PC-9 (cell line): Measurements from ENCODE around the gene RAB7A. TPM values are rescaled to one million over a fixed set of nuclear protein-coding genes. Genes with fewer than 3 reads are reported as not detected.

ENCODE experiments used
- BruUV-seq: library from RNA; stranded (reverse); fragments of 400-500 nt; replicated peaks from 2 replicates; lab custom pipeline; 2021; lab: Mats Ljungman, UMichigan
- CTCF ChIA-PET: fragments of 300-600 bp; sonication (Branson Sonifier 250); formaldehyde crosslinking; loops from one replicate; lab custom pipeline; 2022; ENCODE audit warnings: antibody characterized with exemption; lab: Charles Lee
- POLR2A ChIA-PET: fragments of 300-600 bp; sonication (Branson Sonifier 250); formaldehyde crosslinking; loops from one replicate; lab custom pipeline; 2022; ENCODE audit warnings: antibody characterized with exemption; ENCODE audit not compliant: unreplicated experiment; lab: Charles Lee
- DNase-seq, 2 experiments: peaks; one replicate each; pipeline versions ENCODE4 v3.0.0 to v3.0.0-alpha.2; 2015 to 2022; ENCODE audit warnings: mixed read lengths in 1 of 2
- H2AFZ ChIP-seq: fragments of 200-600 bp; sonication (generic); 2 replicates; pipeline ENCODE4 v1.8.1; 2017; ENCODE audit warnings: antibody characterized with exemption
- H3F3A ChIP-seq: fragments of 200-600 bp; sonication (generic); 2 replicates; pipeline ENCODE4 v1.8.1; 2017; ENCODE audit warnings: antibody characterized with exemption, mild to moderate bottlenecking, low read depth; ENCODE audit not compliant: insufficient read depth
- H3K27ac ChIP-seq: fragments of 200-600 bp; sonication (generic); 2 replicates; pipeline ENCODE4 v1.6.1; 2016; ENCODE audit warnings: mixed run types
- H3K27me3 ChIP-seq: fragments of 200-600 bp; sonication (generic); 2 replicates; pipeline ENCODE4 v1.6.1; 2016; ENCODE audit warnings: low read depth, mixed run types; ENCODE audit not compliant: insufficient read depth
- H3K36me3 ChIP-seq: fragments of 200-600 bp; sonication (generic); 2 replicates; pipeline ENCODE4 v1.6.1; 2016; ENCODE audit warnings: low read depth, mixed run types
- H3K4me1 ChIP-seq: fragments of 200-600 bp; sonication (generic); replicated peaks from 2 replicates; pipeline ENCODE4 v1.6.1; 2016; ENCODE audit warnings: mixed run types; ENCODE audit not compliant: insufficient read depth
- H3K4me2 ChIP-seq: fragments of 200-600 bp; sonication (generic); 2 replicates; pipeline ENCODE4 v1.6.1; 2017; ENCODE audit warnings: mixed run types
- H3K4me3 ChIP-seq: fragments of 200-600 bp; sonication (generic); 2 replicates; pipeline ENCODE4 v1.6.1; 2016; ENCODE audit warnings: mixed run types
- H3K79me2 ChIP-seq: fragments of 200-600 bp; sonication (generic); 2 replicates; pipeline ENCODE4 v1.6.1; 2017; ENCODE audit warnings: low read depth, mixed run types
- H3K9me2 ChIP-seq: fragments of 200-600 bp; sonication (generic); 2 replicates; pipeline ENCODE4 v1.8.1; 2017; ENCODE audit warnings: mild to moderate bottlenecking; ENCODE audit not compliant: insufficient read depth
- H3K9me3 ChIP-seq: fragments of 200-600 bp; sonication (generic); 2 replicates; pipeline ENCODE4 v1.8.1; 2016; ENCODE audit warnings: low read depth; ENCODE audit not compliant: insufficient read depth
- H4K20me1 ChIP-seq: fragments of 200-600 bp; sonication (generic); 2 replicates; pipeline ENCODE4 v1.8.1; 2017; ENCODE audit not compliant: insufficient read depth
- EZH2 ChIP-seq: fragments of 200-600 bp; sonication (generic); IDR thresholded peaks from 2 replicates; pipeline ENCODE4 v1.8.0; 2017; ENCODE audit warnings: antibody characterized with exemption, low read depth
- intact Hi-C: fragments of 100-400 bp; cut with micrococcal nuclease; formaldehyde crosslinking; loops from one replicate; pipeline ENCODE4 v1.10.0; 2022; ENCODE audit not compliant: unreplicated experiment
- total RNA-seq: library from RNA; stranded (reverse); gene quantifications from 2 replicates; pipeline ENCODE4 v1.2.3, GENCODE V29; 2021
- TF ChIP-seq, protein P1 (sequence below): fragments of 200-600 bp; sonication (generic); conservative IDR thresholded peaks from 2 replicates; pipeline ENCODE4 v1.6.1; 2017; ENCODE audit warnings: mixed run types, antibody characterized with exemption, mild to moderate bottlenecking, moderate library complexity

RAB7A gene
- total RNA-seq, 1 experiment from 2014 or later: 319 TPM

DNA sequence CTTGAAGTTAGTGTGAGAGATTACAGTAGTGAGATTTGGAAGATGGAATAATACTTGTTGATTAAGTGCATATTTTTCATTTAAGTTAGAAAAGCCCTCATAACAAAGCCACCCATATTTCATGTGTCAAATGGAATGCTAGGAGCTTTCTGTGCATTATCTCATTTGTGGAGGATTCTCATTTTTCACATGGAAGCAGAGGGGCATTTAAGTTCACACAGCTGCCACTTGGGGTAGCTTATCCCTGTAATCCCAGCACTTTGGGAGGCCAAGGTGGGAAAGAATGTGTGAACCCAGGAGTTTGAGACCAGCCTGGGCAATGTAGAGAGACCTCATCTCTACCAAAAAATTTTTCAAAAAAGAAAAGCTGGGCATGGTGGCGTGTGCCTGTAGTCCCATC is 55.2 kb downstream of the RAB7A start:
- POLR2A ChIA-PET: no interaction called here
- Histone ChIP-seq H3K79me2 (peaks cover 96% of the 10 kb centered on the region), H3K36me3 (peaks cover 5% of the 10 kb centered on the region; the same call in 1 of the 2 replicates), H3K27ac (no peak overlapping the region), H3K9me2 (no peaks in the 10 kb centered on the region), H3K4me1 (peaks cover 17% of the 10 kb centered on the region), H4K20me1 (peaks cover 89% of the 10 kb centered on the region), H3K9me3 (no peaks in the 10 kb centered on the region), H3K4me2 (no peak overlapping the region), H3K27me3 (no peaks in the 10 kb centered on the region), H2AFZ (no peak overlapping the region), H3K4me3 (no peak overlapping the region), H3F3A (peaks cover 36% of the 10 kb centered on the region; the same call in 1 of the 2 replicates)
- intact Hi-C loops: no loop called here
- BruUV-seq: no TSS peak
- no peak for TF ChIP-seq EZH2
- TF ChIP-seq, protein P1, sequence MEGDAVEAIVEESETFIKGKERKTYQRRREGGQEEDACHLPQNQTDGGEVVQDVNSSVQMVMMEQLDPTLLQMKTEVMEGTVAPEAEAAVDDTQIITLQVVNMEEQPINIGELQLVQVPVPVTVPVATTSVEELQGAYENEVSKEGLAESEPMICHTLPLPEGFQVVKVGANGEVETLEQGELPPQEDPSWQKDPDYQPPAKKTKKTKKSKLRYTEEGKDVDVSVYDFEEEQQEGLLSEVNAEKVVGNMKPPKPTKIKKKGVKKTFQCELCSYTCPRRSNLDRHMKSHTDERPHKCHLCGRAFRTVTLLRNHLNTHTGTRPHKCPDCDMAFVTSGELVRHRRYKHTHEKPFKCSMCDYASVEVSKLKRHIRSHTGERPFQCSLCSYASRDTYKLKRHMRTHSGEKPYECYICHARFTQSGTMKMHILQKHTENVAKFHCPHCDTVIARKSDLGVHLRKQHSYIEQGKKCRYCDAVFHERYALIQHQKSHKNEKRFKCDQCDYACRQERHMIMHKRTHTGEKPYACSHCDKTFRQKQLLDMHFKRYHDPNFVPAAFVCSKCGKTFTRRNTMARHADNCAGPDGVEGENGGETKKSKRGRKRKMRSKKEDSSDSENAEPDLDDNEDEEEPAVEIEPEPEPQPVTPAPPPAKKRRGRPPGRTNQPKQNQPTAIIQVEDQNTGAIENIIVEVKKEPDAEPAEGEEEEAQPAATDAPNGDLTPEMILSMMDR: no peak
- DNase-seq: no peak
- CTCF ChIA-PET: interaction anchor here (0.7 kb wide), 1 partner anchor 25 kb away, joined by 3 read pairs; no protein-coding TSS in a partner anchor

DNA sequence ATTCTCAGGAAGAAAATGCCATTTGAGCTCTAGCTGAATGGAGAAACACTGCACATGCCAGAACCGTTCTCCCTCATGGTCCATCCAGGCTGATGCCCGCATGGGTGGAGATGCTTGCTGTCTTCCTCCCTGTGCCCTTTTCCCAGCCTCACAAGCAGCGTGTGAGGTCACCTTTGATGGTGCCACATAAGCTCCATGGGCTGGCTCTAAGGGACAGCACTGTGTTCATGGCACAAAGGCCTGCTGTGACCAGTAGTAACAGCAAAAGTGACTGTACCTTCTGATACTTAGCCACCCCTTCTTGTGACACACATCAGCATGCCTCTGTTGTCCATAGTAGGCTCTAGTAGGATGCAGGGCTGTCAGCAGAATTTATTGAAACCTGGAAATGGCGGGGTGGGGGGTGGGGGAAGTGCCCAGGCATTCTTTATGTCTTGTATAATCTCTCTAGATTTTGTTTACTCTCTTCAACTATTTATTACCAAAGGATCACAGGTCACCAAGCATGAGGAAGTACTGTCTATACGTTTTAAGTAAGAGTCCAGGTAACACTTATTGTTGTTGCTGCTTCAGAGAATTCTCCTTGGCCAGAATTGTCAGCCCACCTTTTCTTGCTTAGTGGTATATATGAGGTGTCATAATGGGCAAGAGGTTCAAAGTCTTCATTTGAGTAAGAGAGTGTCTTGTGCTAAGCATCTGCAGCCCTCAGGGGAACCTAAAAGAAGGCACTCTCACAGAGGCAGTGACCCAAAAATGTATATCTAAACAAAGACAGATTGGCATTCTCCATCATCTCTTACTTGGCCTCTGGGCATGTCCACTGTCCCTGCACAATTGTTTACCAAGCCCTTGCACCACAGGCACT is 56.5 kb downstream of the RAB7A start:
- Histone ChIP-seq H4K20me1 (peaks cover 92% of the 10 kb centered on the region), H3K79me2 (peaks cover 96% of the 10 kb centered on the region), H3K4me2 (peak overlapping the region; percentile 41), H3K4me1 (peaks cover 28% of the 10 kb centered on the region), H3F3A (peaks cover 48% of the 10 kb centered on the region), H3K27me3 (no peaks in the 10 kb centered on the region), H3K9me2 (no peaks in the 10 kb centered on the region), H3K27ac (peak overlapping the region; percentile 51), H3K36me3 (no peaks in the 10 kb centered on the region), H3K4me3 (no peak overlapping the region), H2AFZ (no peak overlapping the region), H3K9me3 (no peaks in the 10 kb centered on the region)
- BruUV-seq: no TSS peak
- POLR2A ChIA-PET: interaction anchor here (0.6 kb wide), 1 partner anchor 64 kb away, joined by 4 read pairs; no protein-coding TSS in a partner anchor
- CTCF ChIA-PET: no interaction called here
- peak in 1 of 2 experiments; percentile 79 for DNase-seq
- intact Hi-C loops: no loop called here
- TF ChIP-seq, protein P1: no peak
- no peak for TF ChIP-seq EZH2

DNA sequence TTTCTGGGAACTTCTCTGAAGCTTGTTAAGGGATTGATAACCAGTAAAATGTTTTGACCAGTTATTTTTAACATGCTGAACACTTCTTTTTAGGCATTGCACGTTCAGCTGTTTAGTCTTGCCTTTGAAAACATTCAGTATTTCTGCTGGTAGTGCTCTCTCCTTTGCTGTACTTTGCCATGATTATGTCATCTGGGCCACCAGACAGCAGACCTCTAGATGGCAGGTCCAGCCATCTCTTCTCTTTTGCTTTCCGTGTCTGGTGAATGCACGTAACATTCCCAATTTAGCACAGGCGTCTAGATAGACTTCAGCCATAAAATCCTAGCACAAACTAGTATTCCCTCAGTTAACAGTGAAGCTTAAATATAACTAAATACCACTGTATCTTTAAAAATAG is 57.8 kb downstream of the RAB7A start:
- Histone ChIP-seq H3K27ac (no peak overlapping the region), H3K79me2 (peaks cover 96% of the 10 kb centered on the region), H3K4me2 (no peak overlapping the region), H3K4me3 (no peak overlapping the region), H3K9me3 (no peaks in the 10 kb centered on the region), H4K20me1 (peaks cover 92% of the 10 kb centered on the region), H3F3A (peaks cover 54% of the 10 kb centered on the region), H2AFZ (no peak overlapping the region), H3K27me3 (no peaks in the 10 kb centered on the region), H3K36me3 (0 out of 2 replicates have a peak, but pooled peaks cover 4% of the 10 kb centered on the region), H3K4me1 (peaks cover 36% of the 10 kb centered on the region), H3K9me2 (no peaks in the 10 kb centered on the region)
- CTCF ChIA-PET: no interaction called here
- intact Hi-C loops: no loop called here
- POLR2A ChIA-PET: interaction anchor here (0.5 kb wide), 1 partner anchor 1148 kb away, joined by 5 read pairs; no protein-coding TSS in a partner anchor
- BruUV-seq: no TSS peak
- no peak for TF ChIP-seq EZH2
- TF ChIP-seq, protein P1: no peak
- no peak for DNase-seq
